Stimulated activated CD8-positive, alpha-beta memory T cell treated with anti-CD3 and anti-CD28 coated beads, Interleukin-4, amount 100 ng/mL, for 24 hours (primary cell): ENCODE results near the gene IGF1R.

Source experiments
- DNase-seq: peaks from one replicate; pipeline ENCODE4 v3.0.0-alpha.2; 2020; ENCODE audit warnings: low read depth

Gene IGF1R

GRCh38 chr15:98648654-98649471 lies 524 bp downstream of the IGF1R start:
- DNase-seq: no peak

GRCh38 chr15:98649472-98650416 lies 1.4 kb downstream of the IGF1R start:
- DNase-seq: peak; percentile 35

GRCh38 chr15:98650417-98651035 lies 2.2 kb downstream of the IGF1R start:
- DNase-seq: no peak

- DNase-seq: no peak
These were observed 2.7 kb downstream of the IGF1R start for GRCh38 chr15:98651036-98651481.

- no peak for DNase-seq
These were observed 3.4 kb downstream of the IGF1R start for GRCh38 chr15:98651581-98652220.

GRCh38 chr15:98653686-98654085 lies 5.3 kb downstream of the IGF1R start:
- no peak for DNase-seq

GRCh38 chr15:98654790-98655360 lies 6.5 kb downstream of the IGF1R start:
- no peak for DNase-seq

GRCh38 chr15:98655732-98656131 lies 7.4 kb downstream of the IGF1R start:
- no peak for DNase-seq

- DNase-seq: no peak
These were observed 9.4 kb downstream of the IGF1R start for GRCh38 chr15:98657721-98658120.

GRCh38 chr15:98658831-98659699 lies 10.7 kb downstream of the IGF1R start:
- DNase-seq: no peak

GRCh38 chr15:98660055-98660454 lies 11.7 kb downstream of the IGF1R start:
- DNase-seq: no peak

- no peak for DNase-seq
These were observed 14.7 kb downstream of the IGF1R start for GRCh38 chr15:98663045-98663444.

GRCh38 chr15:98663606-98664005 lies 15.3 kb downstream of the IGF1R start:
- no peak for DNase-seq

- no peak for DNase-seq
These were observed 18.1 kb downstream of the IGF1R start for GRCh38 chr15:98666441-98666840.

GRCh38 chr15:98666841-98667240 lies 18.5 kb downstream of the IGF1R start:
- no peak for DNase-seq

GRCh38 chr15:98667521-98668179 lies 19.3 kb downstream of the IGF1R start:
- DNase-seq: no peak

- no peak for DNase-seq
These were observed 20.4 kb downstream of the IGF1R start for GRCh38 chr15:98668566-98669308.

GRCh38 chr15:98669638-98670037 lies 21.3 kb downstream of the IGF1R start:
- no peak for DNase-seq
